Natural killer cell (primary cell): ENCODE data around the gene WSCD2. TPM values are rescaled to one million over a fixed set of nuclear protein-coding genes. Genes with fewer than 3 reads are reported as not detected.

Source experiments
- ATAC-seq, 3 donors: fragments of 150-1000 bp in 2 of 3; fragments of 200-7000 bp in 1 of 3; cut with Tn5 transposase; 1 replicate in 1 of 3; 2 replicates in 2 of 3; pipeline ENCODE4 v1.10.0; 2021; ENCODE audit warnings: mild to moderate bottlenecking in 2 of 3, moderate library complexity in 2 of 3
- DNase-seq, 2 donors: peaks; one replicate each; pipeline versions ENCODE4 v3.0.0 to v3.0.0-alpha.2; 2013 to 2021; ENCODE audit warnings: mixed read lengths in 1 of 2
- H3K27ac ChIP-seq: one replicate; pipeline ENCODE4 v1.5.1; 2013; ENCODE audit warnings: mild to moderate bottlenecking, low read length
- H3K27me3 ChIP-seq: one replicate; pipeline ENCODE4 v1.6.1; 2013; ENCODE audit warnings: low read length; ENCODE audit not compliant: control insufficient read depth, insufficient read depth
- H3K36me3 ChIP-seq: one replicate; pipeline ENCODE4 v1.6.1; 2013; ENCODE audit warnings: low read length; ENCODE audit not compliant: control insufficient read depth, insufficient read depth
- H3K4me1 ChIP-seq: one replicate; pipeline ENCODE4 v1.6.1; 2013; ENCODE audit warnings: low read length; ENCODE audit not compliant: control insufficient read depth, insufficient read depth
- H3K4me3 ChIP-seq: one replicate; pipeline ENCODE4 v1.5.1; 2013; ENCODE audit warnings: low read length
- H3K9me3 ChIP-seq: one replicate; pipeline ENCODE4 v1.6.1; 2013; ENCODE audit warnings: low read length; ENCODE audit not compliant: control insufficient read depth, insufficient read depth
- H3K27ac Mint-ChIP-seq, 2 donors: one replicate each; pipeline ENCODE4 v1.8.0; 2022; ENCODE audit warnings: mild to moderate bottlenecking in 2 of 2, mixed read lengths in 2 of 2, moderate library complexity in 1 of 2
- H3K27me3 Mint-ChIP-seq, 2 donors: one replicate each; pipeline ENCODE4 v1.8.0; 2022; ENCODE audit warnings: low read depth in 2 of 2, mixed read lengths in 2 of 2
- H3K36me3 Mint-ChIP-seq: one replicate; pipeline ENCODE4 v1.8.0; 2022; ENCODE audit warnings: mixed read lengths
- H3K4me1 Mint-ChIP-seq, 2 donors: one replicate each; pipeline ENCODE4 v1.8.0; 2022; ENCODE audit warnings: mixed read lengths in 2 of 2
- H3K4me3 Mint-ChIP-seq: one replicate; pipeline ENCODE4 v1.8.0; 2022; ENCODE audit warnings: mild to moderate bottlenecking, moderate library complexity, mixed read lengths
- H3K9me3 Mint-ChIP-seq, 2 donors: one replicate each; pipeline ENCODE4 v1.8.0; 2022; ENCODE audit warnings: mixed read lengths in 2 of 2
- WGBS: methylation state at CpG from one replicate; pipeline ENCODE4 v1.1.7; 2013; ENCODE audit warnings: missing lambda C conversion rate; ENCODE audit not compliant: insufficient coverage; 5-methylcytosine and 5-hydroxymethylcytosine counted together
- intact Hi-C: fragments of 100-400 bp; cut with micrococcal nuclease; formaldehyde crosslinking; loops from one replicate; pipeline ENCODE4 v1.14.2; 2022
- total RNA-seq, 4 donors: library from RNA; stranded (reverse); fragments of 120-200 nt in 1 of 4; gene quantifications; one replicate each; pipeline versions ENCODE4 v1.2.3 to v1.2.4, GENCODE V29; 2013 to 2022
- TF ChIP-seq, protein P1 (sequence below): fragments of 200-600 bp; IDR thresholded peaks from one replicate; pipeline ENCODE4 v1.8.0; 2022; ENCODE audit warnings: antibody characterized with exemption

WSCD2 gene
- total RNA-seq, 3 donors from 2014 or later (not counting 1 experiment from before 2014, with no cell fraction given) = 0.32 to 0.78 TPM; not detected in 1

DNA sequence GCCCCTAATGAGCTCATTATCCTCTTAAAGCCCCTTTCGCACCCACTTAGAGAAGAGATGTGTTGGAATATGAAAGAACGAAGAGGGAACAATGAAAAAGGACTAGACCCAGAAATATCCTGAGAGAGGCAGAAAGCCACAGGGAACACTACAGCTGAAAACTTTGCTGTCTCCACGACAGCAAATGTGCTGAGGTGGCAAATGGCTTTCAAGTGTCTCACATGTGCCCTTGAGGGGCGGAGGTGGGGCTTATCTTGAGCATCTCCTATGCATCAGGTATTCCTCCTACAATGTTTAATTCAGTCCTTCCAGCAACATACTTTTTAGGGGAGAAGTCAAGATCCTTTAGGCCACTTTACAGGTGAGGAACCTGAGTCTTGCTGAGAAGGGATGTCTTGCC, 62.9 kb downstream of the WSCD2 start:
- Histone ChIP-seq H3K4me1 (no peaks in the 10 kb centered on the region), H3K27me3 (no peaks in the 10 kb centered on the region), H3K4me3 (no peak overlapping the region), H3K27ac (no peak overlapping the region), H3K36me3 (no peaks in the 10 kb centered on the region), H3K9me3 (no peaks in the 10 kb centered on the region)
- H3K27ac Mint-ChIP-seq = no peak overlapping the region
- H3K9me3 Mint-ChIP-seq = peaks cover 2 to 4% of the 10 kb centered on the region in 2 donors
- intact Hi-C loops = no loop called here
- DNase-seq (no peak), ATAC-seq (no peak)
- peaks cover 11 to 39% of the 10 kb centered on the region in 2 donors for H3K27me3 Mint-ChIP-seq
- TF ChIP-seq, protein P1, sequence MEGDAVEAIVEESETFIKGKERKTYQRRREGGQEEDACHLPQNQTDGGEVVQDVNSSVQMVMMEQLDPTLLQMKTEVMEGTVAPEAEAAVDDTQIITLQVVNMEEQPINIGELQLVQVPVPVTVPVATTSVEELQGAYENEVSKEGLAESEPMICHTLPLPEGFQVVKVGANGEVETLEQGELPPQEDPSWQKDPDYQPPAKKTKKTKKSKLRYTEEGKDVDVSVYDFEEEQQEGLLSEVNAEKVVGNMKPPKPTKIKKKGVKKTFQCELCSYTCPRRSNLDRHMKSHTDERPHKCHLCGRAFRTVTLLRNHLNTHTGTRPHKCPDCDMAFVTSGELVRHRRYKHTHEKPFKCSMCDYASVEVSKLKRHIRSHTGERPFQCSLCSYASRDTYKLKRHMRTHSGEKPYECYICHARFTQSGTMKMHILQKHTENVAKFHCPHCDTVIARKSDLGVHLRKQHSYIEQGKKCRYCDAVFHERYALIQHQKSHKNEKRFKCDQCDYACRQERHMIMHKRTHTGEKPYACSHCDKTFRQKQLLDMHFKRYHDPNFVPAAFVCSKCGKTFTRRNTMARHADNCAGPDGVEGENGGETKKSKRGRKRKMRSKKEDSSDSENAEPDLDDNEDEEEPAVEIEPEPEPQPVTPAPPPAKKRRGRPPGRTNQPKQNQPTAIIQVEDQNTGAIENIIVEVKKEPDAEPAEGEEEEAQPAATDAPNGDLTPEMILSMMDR = no peak
- no peak overlapping the region for H3K4me3 Mint-ChIP-seq
- H3K4me1 Mint-ChIP-seq = no peaks in the 10 kb centered on the region
- WGBS = 64% methylated on average over 4 of the region's 4 CpGs
- H3K36me3 Mint-ChIP-seq = no peaks in the 10 kb centered on the region

DNA sequence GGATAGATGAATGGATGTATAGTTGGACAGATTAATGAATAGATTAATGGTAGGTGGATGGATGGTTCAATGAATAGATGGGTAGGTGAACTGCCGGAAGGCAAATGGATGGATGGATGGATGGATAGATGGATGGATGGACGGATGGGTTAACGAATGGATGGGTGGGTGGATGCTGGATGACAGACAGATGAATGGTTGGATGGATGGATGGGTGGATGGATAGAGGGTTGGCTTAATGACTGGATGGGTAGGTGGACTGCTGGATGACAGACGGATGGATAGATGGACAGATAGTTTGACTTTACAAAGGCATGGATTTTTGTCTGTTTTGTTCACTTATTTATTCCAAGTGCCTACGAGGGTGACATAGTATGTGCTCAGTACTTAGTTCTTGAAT, 64.4 kb downstream of the WSCD2 start:
- H3K36me3 ChIP-seq = no peaks in the 10 kb centered on the region
- Mint-ChIP-seq H3K9me3 (peaks cover 2 to 4% of the 10 kb centered on the region in 2 donors), H3K27me3 (peaks cover 9 to 33% of the 10 kb centered on the region in 2 donors), H3K4me3 (no peak overlapping the region), H3K27ac (no peak overlapping the region), H3K36me3 (no peaks in the 10 kb centered on the region), H3K4me1 (no peaks in the 10 kb centered on the region)
- H3K27me3 ChIP-seq = no peaks in the 10 kb centered on the region
- TF ChIP-seq, protein P1 = no peak
- 71% methylated on average over 5 of the region's 5 CpGs for WGBS
- H3K4me1 ChIP-seq = no peaks in the 10 kb centered on the region
- H3K27ac ChIP-seq = no peak overlapping the region
- H3K9me3 ChIP-seq = no peaks in the 10 kb centered on the region
- no peak overlapping the region for H3K4me3 ChIP-seq
- DNase-seq (no peak), ATAC-seq (no peak)
- intact Hi-C loops = no loop called here

DNA sequence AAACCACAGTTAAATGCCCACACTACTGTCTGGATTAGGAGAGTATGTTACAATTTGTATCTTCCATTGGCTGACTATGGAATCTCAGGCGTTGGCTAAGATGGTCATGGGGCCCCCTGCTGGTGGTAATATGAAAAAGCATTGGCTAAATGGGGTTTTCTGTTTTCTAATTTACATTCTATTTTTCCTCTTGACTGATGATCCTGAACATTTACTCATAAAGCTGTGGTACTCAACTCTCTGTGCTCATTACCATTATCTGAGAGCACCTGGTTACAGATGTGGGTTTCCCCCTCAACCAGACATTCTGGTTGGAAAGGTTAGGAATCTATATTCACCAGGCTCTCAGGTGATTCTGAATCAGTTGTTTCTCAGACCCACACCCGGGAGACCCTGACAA, 64.8 kb downstream of the WSCD2 start:
- H3K27me3 Mint-ChIP-seq = peaks cover 7 to 30% of the 10 kb centered on the region in 2 donors
- 30% methylated on average over 2 of the region's 2 CpGs for WGBS
- TF ChIP-seq, protein P1 = peak; percentile 62
- H3K9me3 Mint-ChIP-seq = peaks cover 2 to 4% of the 10 kb centered on the region in 2 donors
- Histone ChIP-seq H3K9me3 (no peaks in the 10 kb centered on the region), H3K27me3 (no peaks in the 10 kb centered on the region), H3K36me3 (no peaks in the 10 kb centered on the region), H3K27ac (no peak overlapping the region), H3K4me1 (no peaks in the 10 kb centered on the region), H3K4me3 (no peak overlapping the region)
- no peak overlapping the region for H3K27ac Mint-ChIP-seq
- intact Hi-C loops = no loop called here
- no peak for ATAC-seq
- H3K4me1 Mint-ChIP-seq = no peaks in the 10 kb centered on the region
- DNase-seq = peak in 1 of 2 donors; percentile 49
- H3K4me3 Mint-ChIP-seq = no peak overlapping the region
- no peaks in the 10 kb centered on the region for H3K36me3 Mint-ChIP-seq

DNA sequence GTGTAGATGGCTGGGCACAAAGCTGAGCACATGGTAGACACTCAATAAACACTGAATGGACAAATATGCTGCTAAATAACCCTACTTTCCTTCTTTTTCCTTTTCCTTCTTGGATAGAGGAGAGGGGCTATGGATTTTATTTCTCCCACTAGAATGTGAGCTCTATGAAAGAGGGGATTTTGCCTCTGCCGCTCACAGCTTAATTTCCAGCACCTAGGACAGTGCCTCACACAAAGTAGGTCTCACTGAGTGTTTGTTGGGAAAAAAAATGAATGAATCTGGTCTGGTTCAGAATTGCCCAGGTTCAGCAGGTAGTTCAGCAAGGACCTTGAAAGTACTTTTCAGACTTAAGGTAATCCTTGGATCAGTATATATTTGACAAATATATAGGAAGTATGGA, 65.5 kb downstream of the WSCD2 start:
- H3K4me3 Mint-ChIP-seq = no peak overlapping the region
- Histone ChIP-seq H3K4me3 (no peak overlapping the region), H3K36me3 (no peaks in the 10 kb centered on the region), H3K27me3 (no peaks in the 10 kb centered on the region), H3K4me1 (no peaks in the 10 kb centered on the region), H3K27ac (no peak overlapping the region), H3K9me3 (no peaks in the 10 kb centered on the region)
- 75% methylated on average over 1 of the region's 1 CpG for WGBS
- H3K9me3 Mint-ChIP-seq = peaks cover 2 to 4% of the 10 kb centered on the region in 2 donors
- no peaks in the 10 kb centered on the region for H3K4me1 Mint-ChIP-seq
- DNase-seq (no peak), ATAC-seq (no peak)
- H3K36me3 Mint-ChIP-seq = no peaks in the 10 kb centered on the region
- intact Hi-C loops = no loop called here
- no peak overlapping the region for H3K27ac Mint-ChIP-seq
- TF ChIP-seq, protein P1 = no peak
- H3K27me3 Mint-ChIP-seq = peaks cover 6 to 23% of the 10 kb centered on the region in 2 donors
